ENCODE data around the gene RETREG1.

- TF ChIP-seq CTCF (conservative IDR thresholded peaks at IDR 0.05; ENCODE audit: low read depth, low read length) (no peak), EZH2 (IDR thresholded peaks at IDR 0.05; ENCODE audit: borderline replicate concordance, low read depth, low read length, poor library complexity, severe bottlenecking) (no peak)
These were observed 24.5 kb downstream of the RETREG1 start for GRCh38 chr5:16592255-16592654.
